Thoracic aorta (tissue), 2 donors: ENCODE measurements around the gene KDM6B. TPM values are rescaled to one million over a fixed set of nuclear protein-coding genes. Genes with fewer than 3 reads are reported as not detected.

ENCODE experiments used
- ATAC-seq: fragments of 150-250 bp; one replicate; pipeline ENCODE4 v1.8.0; 2017; ENCODE audit warnings: low read depth; ENCODE audit not compliant: insufficient number of reproducible peaks, low FRiP score
- DNase-seq: peaks from one replicate; pipeline ENCODE4 v3.0.0-alpha.2; 2020; ENCODE audit warnings: low spot score
- H3K27ac ChIP-seq, 2 donors: fragments of 200-600 bp; sonication (generic); 1 replicate in 1 of 2; 2 replicates in 1 of 2; pipeline ENCODE4 v1.5.1; 2016; ENCODE audit warnings: mild to moderate bottlenecking in 2 of 2, moderate library complexity in 2 of 2
- H3K27me3 ChIP-seq: fragments of 200-600 bp; sonication (generic); replicated peaks from 2 replicates; pipeline ENCODE4 v1.6.0; 2016; ENCODE audit warnings: mild to moderate bottlenecking; ENCODE audit not compliant: insufficient read depth
- H3K36me3 ChIP-seq: fragments of 200-600 bp; sonication (generic); one replicate; pipeline ENCODE4 v1.5.1; 2016
- H3K4me1 ChIP-seq, 2 donors: fragments of 200-600 bp; sonication (generic); 1 replicate in 1 of 2; 2 replicates in 1 of 2; pipeline versions ENCODE4 v1.5.1 to v1.6.0; 2016; ENCODE audit warnings: low read depth in 2 of 2, mild to moderate bottlenecking in 1 of 2; ENCODE audit not compliant: control insufficient read depth in 1 of 2
- H3K4me3 ChIP-seq: fragments of 200-600 bp; sonication (generic); 2 replicates; pipeline ENCODE4 v1.5.1; 2016; ENCODE audit warnings: mild to moderate bottlenecking
- H3K9me3 ChIP-seq: fragments of 200-600 bp; sonication (generic); 2 replicates; pipeline ENCODE4 v1.5.1; 2016
- total RNA-seq, 2 donors: library from RNA; depleted of rRNA; stranded (reverse); fragments of >200 nt; gene quantifications; one replicate each; pipeline versions ENCODE4 v1.1.0 to v1.2.3, GENCODE V29; 2016
- TF ChIP-seq, protein P1 (sequence below): fragments of 200-600 bp; sonication (generic); IDR thresholded peaks from one replicate; pipeline ENCODE4 v1.5.1; 2019; ENCODE audit warnings: antibody characterized with exemption

The KDM6B gene
- total RNA-seq, 2 donors from 2014 or later: 9.5 to 35.8 TPM

DNA sequence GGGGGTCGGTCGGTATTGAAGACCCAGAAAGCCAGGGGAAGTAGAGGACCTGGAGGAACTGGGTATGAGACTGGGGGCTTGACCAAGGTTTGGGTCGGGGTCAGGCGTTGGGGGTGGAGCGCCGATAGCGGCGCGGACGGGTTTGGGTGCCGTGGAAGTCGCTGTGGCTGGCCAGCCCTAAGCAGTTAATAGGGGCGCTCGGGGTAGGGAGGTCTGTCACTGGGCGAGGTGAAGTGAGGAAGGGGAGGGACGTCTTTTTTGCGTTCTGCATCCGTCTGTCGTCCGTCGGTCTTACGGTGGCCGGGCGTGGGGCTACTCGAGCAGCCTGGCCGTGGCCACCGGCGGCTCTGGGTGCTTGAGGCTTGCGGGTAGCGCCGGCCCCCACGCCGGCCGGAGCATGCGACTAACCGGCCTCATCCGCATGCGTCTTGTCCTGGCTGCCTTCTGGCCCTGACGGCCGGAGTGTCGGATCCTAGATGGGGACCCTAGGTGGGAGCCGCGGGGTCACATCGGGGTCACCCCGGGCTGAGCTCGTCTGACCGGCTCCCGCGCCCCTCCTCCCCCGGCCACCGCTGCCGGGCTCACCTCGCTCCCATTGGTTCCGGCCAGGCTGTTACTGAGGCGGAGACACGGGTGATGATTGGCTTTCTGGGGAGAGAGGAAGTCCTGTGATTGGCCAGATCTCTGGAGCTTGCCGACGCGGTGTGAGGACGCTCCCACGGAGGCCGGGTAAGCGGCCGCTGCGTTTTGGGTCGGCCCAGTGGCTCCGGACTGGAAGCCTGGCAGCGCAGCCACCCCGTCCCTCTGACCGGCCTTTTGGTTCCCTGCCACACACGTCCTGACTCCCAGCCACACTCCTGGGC is 10.5 kb downstream of the KDM6B start:
- ATAC-seq: peak; percentile 74

GRCh38 chr17:7845359-7846062 is 11.5 kb downstream of the KDM6B start:
- Histone ChIP-seq H3K27me3 (no peaks in the 10 kb centered on the region), H3K27ac (peak overlapping the region; percentile 85 to 98), H3K4me3 (peak overlapping the region; percentile 86), H3K4me1 (peaks cover 11 to 19% of the 10 kb centered on the region in 2 donors), H3K9me3 (no peaks in the 10 kb centered on the region), H3K36me3 (peaks cover 40% of the 10 kb centered on the region)
- TF ChIP-seq, protein P1, sequence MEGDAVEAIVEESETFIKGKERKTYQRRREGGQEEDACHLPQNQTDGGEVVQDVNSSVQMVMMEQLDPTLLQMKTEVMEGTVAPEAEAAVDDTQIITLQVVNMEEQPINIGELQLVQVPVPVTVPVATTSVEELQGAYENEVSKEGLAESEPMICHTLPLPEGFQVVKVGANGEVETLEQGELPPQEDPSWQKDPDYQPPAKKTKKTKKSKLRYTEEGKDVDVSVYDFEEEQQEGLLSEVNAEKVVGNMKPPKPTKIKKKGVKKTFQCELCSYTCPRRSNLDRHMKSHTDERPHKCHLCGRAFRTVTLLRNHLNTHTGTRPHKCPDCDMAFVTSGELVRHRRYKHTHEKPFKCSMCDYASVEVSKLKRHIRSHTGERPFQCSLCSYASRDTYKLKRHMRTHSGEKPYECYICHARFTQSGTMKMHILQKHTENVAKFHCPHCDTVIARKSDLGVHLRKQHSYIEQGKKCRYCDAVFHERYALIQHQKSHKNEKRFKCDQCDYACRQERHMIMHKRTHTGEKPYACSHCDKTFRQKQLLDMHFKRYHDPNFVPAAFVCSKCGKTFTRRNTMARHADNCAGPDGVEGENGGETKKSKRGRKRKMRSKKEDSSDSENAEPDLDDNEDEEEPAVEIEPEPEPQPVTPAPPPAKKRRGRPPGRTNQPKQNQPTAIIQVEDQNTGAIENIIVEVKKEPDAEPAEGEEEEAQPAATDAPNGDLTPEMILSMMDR: no peak
- no peak for ATAC-seq
- DNase-seq: no peak

More for the DNA sequence above, 10.5 kb downstream of the KDM6B start:
- Histone ChIP-seq H3K27me3 (no peaks in the 10 kb centered on the region), H3K36me3 (peaks cover 31% of the 10 kb centered on the region), H3K4me1 (peaks cover 11 to 20% of the 10 kb centered on the region in 2 donors), H3K4me3 (peak overlapping the region; percentile 86), H3K9me3 (no peaks in the 10 kb centered on the region), H3K27ac (peak overlapping the region; percentile 98 to 99)
- TF ChIP-seq, protein P1: no peak
- DNase-seq: peak; percentile 85

- Histone ChIP-seq H3K4me1 (peaks cover 8 to 13% of the 10 kb centered on the region in 2 donors), H3K36me3 (peaks cover 42% of the 10 kb centered on the region), H3K9me3 (no peaks in the 10 kb centered on the region), H3K27me3 (no peaks in the 10 kb centered on the region), H3K27ac (no peak overlapping the region), H3K4me3 (no peak overlapping the region)
- TF ChIP-seq, protein P1: no peak
- DNase-seq: no peak
- ATAC-seq: no peak
These were observed 12.2 kb downstream of the KDM6B start for GRCh38 chr17:7846063-7846735.

GRCh38 chr17:7846765-7847661 is 13.0 kb downstream of the KDM6B start:
- TF ChIP-seq, protein P1: no peak
- no peaks in the 10 kb centered on the region for H3K9me3 ChIP-seq
- peaks cover 42% of the 10 kb centered on the region for H3K36me3 ChIP-seq
- H3K4me1 ChIP-seq: peaks cover 7 to 16% of the 10 kb centered on the region in 2 donors
- no peak for ATAC-seq
- H3K27me3 ChIP-seq: no peaks in the 10 kb centered on the region
- H3K4me3 ChIP-seq: no peak overlapping the region
- no peak for DNase-seq
- H3K27ac ChIP-seq: no peak overlapping the region
